Activated T-helper 2 cell treated with anti-CD3 and anti-CD28 coated beads, Interferon-gamma antibody, Interleukin-2, Interleukin-4, amounts not matched to agents 10 μg/mL and 5 μg/mL and 100 μg/mL, durations not matched to agents 14 hours and 24 hours and 36 hours (primary cell): ENCODE results near the gene KCNK10. TPM values are rescaled to one million over a fixed set of nuclear protein-coding genes. Genes with fewer than 3 reads are reported as not detected.
"Not testable (repeated sequence)": the region's sequence is repeated elsewhere in the genome, so short reads cannot be mapped to it uniquely, and the experiment has no call there.

ENCODE experiments used
- DNase-seq: peaks from one replicate; pipeline ENCODE4 v3.0.0; 2021; ENCODE audit warnings: low spot score
- H3K27ac Mint-ChIP-seq: one replicate; pipeline ENCODE4 v1.8.0; 2021; ENCODE audit warnings: mixed read lengths
- H3K27me3 Mint-ChIP-seq: one replicate; pipeline ENCODE4 v1.8.0; 2021; ENCODE audit warnings: low read depth, mixed read lengths
- H3K36me3 Mint-ChIP-seq: one replicate; pipeline ENCODE4 v1.8.0; 2021; ENCODE audit warnings: low read depth, mixed read lengths
- H3K4me1 Mint-ChIP-seq: one replicate; pipeline ENCODE4 v1.8.0; 2021; ENCODE audit warnings: low read depth, mixed read lengths
- H3K4me3 Mint-ChIP-seq: one replicate; pipeline ENCODE4 v1.8.0; 2021; ENCODE audit warnings: low read depth, mild to moderate bottlenecking, moderate library complexity, mixed read lengths
- H3K9me3 Mint-ChIP-seq: one replicate; pipeline ENCODE4 v1.8.0; 2021; ENCODE audit warnings: mixed read lengths
- intact Hi-C: fragments of 100-400 bp; cut with micrococcal nuclease; formaldehyde crosslinking; loops from one replicate; pipeline ENCODE4 v1.15.1; 2023
- total RNA-seq: library from RNA; stranded (reverse); gene quantifications from 2 replicates; pipeline ENCODE4 v1.2.3, GENCODE V29; 2022

Gene KCNK10
- total RNA-seq, 1 donor from 2014 or later = not detected

DNA sequence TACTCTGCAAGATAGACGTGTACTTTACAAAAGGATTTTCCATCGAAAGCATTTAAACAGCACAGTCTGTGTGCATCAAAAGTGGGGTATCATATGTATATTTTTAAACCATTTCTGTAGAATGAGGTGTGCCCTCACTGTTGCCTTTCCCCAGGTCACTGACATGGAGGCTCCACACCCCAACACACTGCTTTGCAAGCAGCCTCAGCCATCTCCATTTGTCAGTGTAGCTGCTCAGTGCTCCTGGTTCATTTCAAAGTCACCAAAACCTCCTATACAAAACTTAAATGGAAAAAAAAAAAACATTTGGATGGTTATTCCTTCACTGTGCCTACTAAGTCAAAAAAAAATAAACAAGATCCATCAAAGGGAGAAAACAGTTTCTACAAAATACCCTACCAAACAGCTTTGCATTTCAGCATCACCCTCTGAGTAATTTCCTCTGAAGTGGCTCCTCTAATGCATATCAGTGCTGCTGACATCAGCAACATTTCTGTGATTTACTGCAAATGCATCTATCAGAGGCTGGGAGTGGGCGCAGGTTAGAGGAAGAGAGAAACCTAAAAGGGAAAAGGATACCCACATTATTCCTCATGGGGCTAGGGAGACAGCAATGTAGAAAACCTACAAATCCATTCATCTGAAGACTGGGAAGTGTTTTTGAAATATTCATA lies 46.0 kb downstream of the KCNK10 start:
- no peak overlapping the region for H3K27ac Mint-ChIP-seq
- no peaks in the 10 kb centered on the region for H3K9me3 Mint-ChIP-seq
- DNase-seq = no peak
- peaks cover 1% of the 10 kb centered on the region for H3K27me3 Mint-ChIP-seq
- intact Hi-C loops = no loop called here
- H3K4me1 Mint-ChIP-seq = no peaks in the 10 kb centered on the region
- no peaks in the 10 kb centered on the region for H3K36me3 Mint-ChIP-seq
- H3K4me3 Mint-ChIP-seq = no peak overlapping the region

- no peak for DNase-seq
- Mint-ChIP-seq H3K4me3 (no peak overlapping the region), H3K27ac (no peak overlapping the region), H3K9me3 (no peaks in the 10 kb centered on the region), H3K4me1 (no peaks in the 10 kb centered on the region), H3K36me3 (no peaks in the 10 kb centered on the region), H3K27me3 (no peaks in the 10 kb centered on the region)
- intact Hi-C loops = no loop called here
These were observed 50.4 kb downstream of the KCNK10 start for GRCh38 chr14:88272390-88273269.

DNA sequence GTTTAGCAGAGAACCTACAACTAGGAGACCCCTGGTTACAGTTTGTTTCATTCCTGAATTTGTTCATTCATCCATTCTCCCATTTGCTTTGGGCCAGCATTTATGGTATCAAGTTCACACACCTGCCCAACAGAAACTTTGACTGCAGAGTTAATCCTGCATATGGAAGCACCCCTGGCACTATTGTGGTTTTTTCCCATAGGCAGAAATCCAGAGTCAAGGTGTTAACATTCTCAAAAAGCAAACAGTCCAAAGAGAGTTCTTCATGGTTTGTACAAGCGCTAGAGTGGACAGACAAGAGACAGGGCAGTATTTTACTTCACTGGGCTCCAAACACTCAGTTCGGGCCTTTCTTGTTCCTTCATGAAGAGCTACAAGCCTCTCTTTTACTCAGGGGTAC lies 51.9 kb downstream of the KCNK10 start:
- no peaks in the 10 kb centered on the region for H3K4me1 Mint-ChIP-seq
- no peaks in the 10 kb centered on the region for H3K27me3 Mint-ChIP-seq
- DNase-seq = no peak
- intact Hi-C loops = no loop called here
- H3K27ac Mint-ChIP-seq = no peak overlapping the region
- H3K4me3 Mint-ChIP-seq = no peak overlapping the region
- no peaks in the 10 kb centered on the region for H3K9me3 Mint-ChIP-seq
- H3K36me3 Mint-ChIP-seq = no peaks in the 10 kb centered on the region

DNA sequence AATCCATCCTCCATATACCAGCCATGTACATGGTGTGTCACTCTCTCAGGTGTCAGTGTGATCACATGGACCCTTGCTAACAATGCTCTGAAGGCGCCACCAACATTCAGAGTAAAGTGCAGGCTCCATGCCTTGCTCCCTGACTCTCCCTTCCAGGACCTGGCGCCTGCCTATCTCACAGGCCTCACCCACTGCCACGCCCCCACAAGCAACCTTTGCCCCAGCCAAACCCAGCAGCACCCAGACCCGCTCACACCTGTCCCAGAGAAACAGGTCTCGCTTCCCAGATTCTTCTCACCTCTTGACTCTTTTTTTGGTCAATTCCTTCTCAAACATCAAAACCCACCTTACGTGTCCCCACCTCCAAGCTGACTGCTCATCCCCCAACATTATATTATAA lies 52.3 kb downstream of the KCNK10 start:
- Mint-ChIP-seq H3K27ac (no peak overlapping the region), H3K4me3 (no peak overlapping the region), H3K36me3 (no peaks in the 10 kb centered on the region), H3K27me3 (no peaks in the 10 kb centered on the region), H3K9me3 (no peaks in the 10 kb centered on the region), H3K4me1 (no peaks in the 10 kb centered on the region)
- no peak for DNase-seq
- intact Hi-C loops = no loop called here

DNA sequence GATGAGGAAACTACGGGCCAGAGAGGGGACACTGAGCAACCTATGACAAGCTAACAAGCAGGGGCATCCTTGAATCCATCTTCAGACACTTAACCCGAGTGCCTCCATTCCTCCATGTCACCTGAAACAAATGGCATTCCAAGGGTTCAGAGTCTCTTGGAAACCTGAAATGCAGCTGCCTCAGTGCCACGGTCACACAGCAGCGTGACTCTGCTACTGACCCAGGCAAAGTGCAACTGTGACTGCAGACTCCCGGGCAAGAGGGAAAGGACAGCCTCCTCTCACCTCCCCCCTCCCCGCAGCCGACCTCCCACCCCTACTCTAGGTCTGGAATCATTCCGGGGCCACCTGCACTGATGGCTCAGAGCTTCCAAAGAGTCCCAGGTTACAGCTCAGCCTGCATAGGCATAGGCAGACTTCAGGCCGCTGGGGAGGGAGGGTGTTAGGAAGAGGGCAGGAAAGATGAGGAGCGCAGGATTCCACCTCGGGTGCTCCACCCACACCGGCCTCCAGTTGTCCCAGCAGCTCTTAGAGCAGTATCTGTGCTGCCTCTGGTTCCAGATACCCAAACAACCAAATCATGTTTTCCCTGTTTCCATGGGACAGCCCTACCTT lies 53.2 kb downstream of the KCNK10 start:
- Mint-ChIP-seq H3K36me3 (no peaks in the 10 kb centered on the region), H3K4me3 (no peak overlapping the region), H3K4me1 (no peaks in the 10 kb centered on the region), H3K27ac (no peak overlapping the region), H3K9me3 (no peaks in the 10 kb centered on the region), H3K27me3 (no peaks in the 10 kb centered on the region)
- DNase-seq = no peak
- intact Hi-C loops = no loop called here

DNA sequence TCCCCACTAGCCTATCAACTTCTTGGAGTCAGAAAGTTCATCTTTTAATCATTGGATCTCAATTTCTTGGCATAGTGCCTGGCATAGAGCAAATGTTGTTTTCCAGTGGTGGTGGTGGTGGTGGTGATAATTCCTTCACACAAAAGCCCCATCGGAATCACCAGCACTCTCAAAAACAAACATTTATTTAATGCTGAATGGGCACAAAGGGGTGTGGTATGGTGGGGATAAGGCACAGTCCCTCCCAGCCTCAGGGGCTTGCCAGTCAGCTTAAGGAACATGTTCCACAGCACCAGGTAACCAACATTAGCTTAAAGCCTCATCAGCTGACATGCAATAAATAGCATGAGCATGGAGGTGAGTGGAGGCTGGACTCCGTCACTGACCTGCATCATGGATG lies 56.6 kb downstream of the KCNK10 start:
- no peaks in the 10 kb centered on the region for H3K4me1 Mint-ChIP-seq
- intact Hi-C loops = no loop called here
- no peaks in the 10 kb centered on the region for H3K27me3 Mint-ChIP-seq
- H3K27ac Mint-ChIP-seq = no peak overlapping the region
- no peak for DNase-seq
- H3K9me3 Mint-ChIP-seq = no peaks in the 10 kb centered on the region
- no peaks in the 10 kb centered on the region for H3K36me3 Mint-ChIP-seq
- H3K4me3 Mint-ChIP-seq = no peak overlapping the region

GRCh38 chr14:88264116-88264515 lies 59.0 kb downstream of the KCNK10 start:
- intact Hi-C loops = no loop called here
- peaks cover 2% of the 10 kb centered on the region for H3K27me3 Mint-ChIP-seq
- no peak overlapping the region for H3K27ac Mint-ChIP-seq
- H3K9me3 Mint-ChIP-seq = no peaks in the 10 kb centered on the region
- no peak overlapping the region for H3K4me3 Mint-ChIP-seq
- H3K36me3 Mint-ChIP-seq = no peaks in the 10 kb centered on the region
- no peaks in the 10 kb centered on the region for H3K4me1 Mint-ChIP-seq
- no peak for DNase-seq

DNA sequence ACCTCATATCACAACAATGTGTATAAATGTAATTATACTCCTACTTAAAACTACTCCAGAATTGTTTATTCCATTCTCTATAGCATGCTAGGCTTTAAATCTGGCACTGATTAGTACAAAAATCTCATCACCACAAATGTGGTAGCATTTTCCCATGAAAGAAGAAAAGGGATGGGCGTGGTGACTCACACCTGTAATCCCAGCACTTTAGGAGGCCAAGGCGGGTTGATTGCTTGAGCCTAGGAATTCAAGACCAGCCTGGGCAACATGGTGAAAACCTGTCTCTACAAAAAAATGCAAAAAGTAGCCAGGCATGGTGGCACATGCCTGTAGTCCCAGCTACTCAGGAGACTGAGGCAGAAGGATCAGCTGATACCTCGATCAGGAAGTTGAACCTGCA lies 61.8 kb downstream of the KCNK10 start:
- H3K4me3 Mint-ChIP-seq, H3K36me3 Mint-ChIP-seq, intact Hi-C loops: not testable (repeated sequence)

DNA sequence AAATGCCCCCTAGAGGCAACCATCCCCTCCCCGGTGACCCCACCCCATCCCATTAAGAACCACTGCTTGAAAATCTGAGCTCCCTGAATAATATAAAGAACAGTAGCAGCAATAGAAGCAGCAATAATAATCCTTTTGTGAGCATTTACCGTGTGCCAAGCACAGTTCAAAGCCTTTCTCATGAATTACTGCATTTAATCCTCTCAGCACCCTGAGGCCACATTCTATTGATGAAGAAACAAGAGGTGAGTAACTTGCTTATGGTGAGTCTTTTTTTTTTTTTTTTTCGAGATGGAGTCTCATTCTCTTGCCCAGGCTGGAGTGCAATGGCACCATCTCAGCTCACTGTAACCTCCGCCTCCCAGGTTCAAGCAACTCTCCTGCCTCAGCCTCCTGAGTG lies 65.0 kb downstream of the KCNK10 start:
- Mint-ChIP-seq H3K4me1 (no peaks in the 10 kb centered on the region), H3K27me3 (peaks cover 4% of the 10 kb centered on the region), H3K4me3 (no peak overlapping the region), H3K36me3 (no peaks in the 10 kb centered on the region), H3K27ac (no peak overlapping the region), H3K9me3 (no peaks in the 10 kb centered on the region)
- intact Hi-C loops = no loop called here
- no peak for DNase-seq

More for the DNA sequence above, 61.8 kb downstream of the KCNK10 start:
- not testable (repeated sequence) for DNase-seq, H3K27me3 Mint-ChIP-seq, H3K27ac Mint-ChIP-seq, H3K4me1 Mint-ChIP-seq, H3K9me3 Mint-ChIP-seq

- Mint-ChIP-seq H3K36me3 (no peaks in the 10 kb centered on the region), H3K9me3 (no peaks in the 10 kb centered on the region), H3K27me3 (peaks cover 4% of the 10 kb centered on the region), H3K4me1 (no peaks in the 10 kb centered on the region), H3K27ac (no peak overlapping the region), H3K4me3 (no peak overlapping the region)
- intact Hi-C loops = no loop called here
- DNase-seq = no peak
These were observed 65.8 kb downstream of the KCNK10 start for GRCh38 chr14:88256997-88257950.

DNA sequence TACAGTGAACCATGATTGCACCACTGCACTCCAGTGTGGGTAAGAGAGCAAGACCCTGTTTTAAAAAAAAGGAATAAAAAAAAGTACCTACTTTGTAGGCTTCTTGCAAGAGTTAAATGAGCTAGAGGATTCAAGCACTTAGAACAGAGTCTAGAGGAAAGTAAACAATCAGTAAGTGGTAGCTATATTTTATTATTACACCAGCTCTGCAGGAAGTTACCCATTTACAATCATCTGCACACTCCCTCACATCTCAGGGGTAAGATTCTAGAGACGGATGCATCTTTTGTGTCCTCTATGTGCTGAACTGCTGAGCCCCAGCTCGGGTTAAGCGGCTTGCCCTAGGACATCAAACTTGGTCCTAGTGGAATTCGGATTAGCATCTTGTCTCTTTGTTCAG lies 67.3 kb downstream of the KCNK10 start:
- Mint-ChIP-seq H3K4me3 (no peak overlapping the region), H3K36me3 (no peaks in the 10 kb centered on the region), H3K27me3 (peaks cover 4% of the 10 kb centered on the region), H3K4me1 (no peaks in the 10 kb centered on the region), H3K9me3 (no peaks in the 10 kb centered on the region), H3K27ac (no peak overlapping the region)
- intact Hi-C loops = no loop called here
- DNase-seq = no peak

- Mint-ChIP-seq H3K9me3 (no peaks in the 10 kb centered on the region), H3K4me1 (no peaks in the 10 kb centered on the region), H3K27ac (no peak overlapping the region)
These were observed 67.9 kb downstream of the KCNK10 start for GRCh38 chr14:88255196-88255595.

More at GRCh38 chr14:88255196-88255595, 67.9 kb downstream of the KCNK10 start:
- H3K36me3 Mint-ChIP-seq = no peaks in the 10 kb centered on the region
- H3K4me3 Mint-ChIP-seq = no peak overlapping the region
- H3K27me3 Mint-ChIP-seq = peaks cover 5% of the 10 kb centered on the region
- intact Hi-C loops = no loop called here
- no peak for DNase-seq
